GM21576 (cell line): ENCODE data around the gene RALGDS.
"Not testable (repeated sequence)": the region's sequence is repeated elsewhere in the genome, so short reads cannot be mapped to it uniquely, and the experiment has no call there.

Experiments used
- ATAC-seq: cut with Tn5 transposase; IDR thresholded peaks from one replicate; pipeline ENCODE4 v1.9.1; 2021; ENCODE audit warnings: mild to moderate bottlenecking, moderate library complexity; ENCODE audit not compliant: unreplicated experiment

RALGDS gene

DNA sequence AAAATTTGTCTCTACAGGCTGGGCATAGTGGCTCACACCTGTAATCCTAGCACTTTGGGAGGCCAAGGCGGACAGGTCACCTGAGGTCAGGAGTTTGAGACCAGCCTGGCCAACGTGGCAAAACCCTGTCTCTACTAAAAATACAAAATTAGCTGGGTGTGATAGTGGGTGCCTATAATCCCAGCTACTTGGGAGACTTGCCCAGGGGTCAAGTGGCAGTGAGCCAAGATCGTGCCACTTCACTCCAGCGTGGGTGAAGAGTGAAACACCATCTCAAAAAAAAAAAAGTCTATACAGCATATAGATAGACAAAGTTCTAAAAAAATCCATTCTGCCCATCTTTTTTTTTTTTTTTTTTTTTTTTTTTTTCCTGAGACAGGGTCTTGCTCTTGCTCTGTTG, 26.7 kb downstream of the RALGDS start:
- not testable (repeated sequence) for ATAC-seq

DNA sequence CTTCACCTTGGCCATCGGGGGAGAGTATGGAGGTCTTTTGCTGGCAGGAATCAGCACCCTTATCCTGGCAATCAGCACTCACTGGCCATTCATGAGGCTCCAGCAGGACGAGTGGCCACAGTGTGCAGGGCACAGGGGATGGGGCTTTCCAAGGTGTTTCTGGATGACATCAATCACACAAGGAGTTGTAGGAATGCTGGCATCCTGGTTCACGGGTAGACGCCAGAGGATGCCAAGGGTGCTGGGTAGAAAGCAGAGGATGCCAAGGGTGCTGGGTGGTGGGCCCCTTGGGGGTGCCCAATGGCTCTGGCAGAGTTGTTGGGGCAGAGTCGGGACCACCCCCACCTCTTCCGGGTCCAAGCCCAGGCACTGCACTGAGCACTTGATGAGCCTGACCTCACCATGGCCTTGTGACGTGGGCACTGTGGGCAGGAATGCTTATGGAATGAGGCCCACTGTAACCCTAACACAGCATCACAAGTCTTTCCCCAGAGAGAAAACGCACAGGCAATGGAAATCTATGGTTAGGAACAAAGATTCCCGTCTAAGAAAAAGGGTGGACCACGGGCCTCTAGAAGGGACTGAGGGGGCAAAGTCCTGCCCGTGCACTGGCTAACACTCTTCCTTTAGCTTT, 30.2 kb downstream of the RALGDS start:
- no peak for ATAC-seq

DNA sequence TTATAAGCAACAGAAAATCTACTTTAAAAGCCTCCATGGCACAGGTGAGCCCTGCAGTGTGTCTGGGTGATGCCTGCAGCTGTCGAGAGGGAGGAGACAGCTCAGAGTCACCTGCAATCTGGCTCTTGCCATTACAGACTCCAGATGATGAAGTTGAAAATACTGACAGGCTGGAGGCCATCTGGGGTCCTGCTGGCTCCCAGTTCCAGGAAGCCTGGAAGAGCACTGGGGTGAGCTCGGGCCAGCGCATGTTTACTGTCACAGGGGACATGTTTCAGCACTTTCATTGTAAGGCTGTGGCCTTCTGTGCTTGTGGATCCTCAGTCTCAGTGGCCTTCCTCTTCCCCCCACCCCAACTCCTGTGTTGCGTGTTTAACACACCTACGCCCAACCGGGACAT, 30.9 kb downstream of the RALGDS start:
- ATAC-seq: no peak

GRCh38 chr9:133089271-133089671, 31.8 kb downstream of the RALGDS start:
- ATAC-seq: no peak

DNA sequence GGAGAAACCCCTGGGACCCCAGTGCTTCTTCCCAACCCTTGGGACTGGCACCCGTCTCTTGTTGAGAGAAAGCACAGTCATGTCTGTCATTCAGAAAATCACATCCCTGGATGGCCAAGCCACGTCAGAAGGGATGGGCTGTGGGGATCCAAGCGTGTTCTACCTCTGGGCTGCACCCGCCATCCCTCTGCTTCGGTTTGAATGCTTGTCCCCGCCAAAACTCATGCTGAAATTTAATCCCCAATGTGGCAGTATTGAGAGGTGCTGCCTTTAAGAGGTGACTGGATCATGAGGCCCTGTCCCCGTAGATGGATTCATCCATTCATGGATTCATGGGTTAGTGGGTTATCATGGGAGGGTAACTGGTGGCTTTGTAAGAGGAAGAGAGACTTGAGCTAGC, 32.3 kb downstream of the RALGDS start:
- no peak for ATAC-seq

GRCh38 chr9:133088146-133088750, 32.8 kb downstream of the RALGDS start:
- ATAC-seq: no peak

DNA sequence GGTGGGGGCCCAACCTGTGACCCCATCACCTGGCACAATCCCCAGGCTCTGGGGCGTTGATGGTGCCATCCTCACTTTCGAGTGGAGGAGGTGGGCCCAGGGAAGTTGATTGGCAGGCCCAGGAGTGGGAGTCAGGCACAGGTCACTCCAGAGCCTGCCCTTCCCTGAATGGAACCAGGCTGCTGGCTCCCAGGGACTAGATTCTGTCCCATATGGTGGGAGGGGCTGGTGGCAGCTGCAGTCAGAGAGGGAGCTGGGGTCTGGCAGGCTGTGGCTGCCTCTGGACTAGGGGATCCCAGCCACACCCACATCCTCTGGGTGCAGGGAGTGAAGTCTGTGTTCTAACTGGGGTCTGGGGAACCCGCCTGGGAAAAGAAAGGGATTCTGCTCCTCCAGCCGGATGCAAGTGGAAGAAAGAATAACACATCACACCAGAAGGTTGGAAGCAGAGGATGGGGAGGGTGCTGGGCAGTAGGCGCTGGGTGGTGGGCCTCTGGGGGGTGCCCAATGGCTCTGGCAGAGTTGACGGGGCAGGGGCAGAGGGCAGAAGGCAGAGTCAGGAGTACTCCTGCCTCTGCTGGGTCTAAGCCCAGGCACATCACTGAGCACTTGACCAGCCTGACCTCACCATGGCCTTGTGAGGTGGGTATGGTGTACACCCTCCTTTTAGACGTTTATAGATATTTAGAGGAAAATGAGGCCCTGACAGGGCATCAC, 33.5 kb downstream of the RALGDS start:
- no peak for ATAC-seq

DNA sequence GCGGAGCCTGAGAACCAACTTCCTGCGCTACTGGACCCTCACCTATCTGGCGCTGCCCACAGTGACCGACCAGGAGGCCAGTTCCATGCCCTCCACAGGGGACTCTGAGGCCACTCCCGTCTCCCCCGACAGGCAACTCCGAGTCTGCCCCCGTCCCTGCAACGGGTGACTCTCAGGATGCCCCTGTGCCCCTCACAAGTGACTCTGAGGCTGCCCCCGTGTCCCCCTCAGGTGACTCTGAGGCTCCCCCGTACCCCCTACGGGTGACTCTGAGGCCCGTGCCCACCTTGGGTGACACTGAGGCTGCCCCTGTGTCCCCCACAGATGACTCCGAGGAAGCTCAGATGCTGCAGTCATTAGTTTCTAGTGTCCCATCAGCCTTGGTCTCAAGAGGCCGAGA, 34.1 kb downstream of the RALGDS start:
- no peak for ATAC-seq

DNA sequence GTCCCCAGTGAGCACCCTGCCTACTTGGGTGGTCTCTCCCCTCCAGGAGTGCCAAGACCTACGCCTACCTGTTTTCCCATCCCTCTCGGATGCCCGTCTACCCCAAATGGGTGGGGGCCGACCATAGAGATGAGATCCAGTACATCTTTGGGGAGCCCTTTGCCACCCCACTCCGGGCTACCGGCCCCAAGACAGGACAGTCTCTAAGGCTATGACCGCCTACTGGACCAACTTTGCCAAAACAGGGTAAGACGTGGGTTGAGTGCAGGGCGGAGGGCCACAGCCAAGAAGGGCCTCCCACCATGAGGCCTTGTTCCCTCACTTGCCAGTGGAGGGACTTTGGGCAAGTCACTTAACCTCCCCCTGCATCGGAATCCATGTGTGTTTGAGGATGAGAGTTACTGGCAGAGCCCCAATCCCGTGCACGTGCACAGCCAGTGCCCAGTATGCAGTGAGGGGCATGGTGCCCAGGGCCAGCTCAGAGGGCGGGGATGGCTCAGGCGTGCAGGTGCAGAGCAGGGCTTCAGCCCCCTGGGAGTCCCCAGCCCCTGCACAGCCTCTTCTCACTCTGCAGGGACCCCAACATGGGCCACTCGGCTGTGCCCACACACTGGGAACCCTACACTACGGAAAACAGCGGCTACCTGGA, 34.7 kb downstream of the RALGDS start:
- ATAC-seq: not testable (repeated sequence)

- not testable (repeated sequence) for ATAC-seq
Measured at GRCh38 chr9:133083688-133084087, 37.4 kb downstream of the RALGDS start.

- ATAC-seq: not testable (repeated sequence)
Measured at GRCh38 chr9:133081957-133082644, 38.9 kb downstream of the RALGDS start.

DNA sequence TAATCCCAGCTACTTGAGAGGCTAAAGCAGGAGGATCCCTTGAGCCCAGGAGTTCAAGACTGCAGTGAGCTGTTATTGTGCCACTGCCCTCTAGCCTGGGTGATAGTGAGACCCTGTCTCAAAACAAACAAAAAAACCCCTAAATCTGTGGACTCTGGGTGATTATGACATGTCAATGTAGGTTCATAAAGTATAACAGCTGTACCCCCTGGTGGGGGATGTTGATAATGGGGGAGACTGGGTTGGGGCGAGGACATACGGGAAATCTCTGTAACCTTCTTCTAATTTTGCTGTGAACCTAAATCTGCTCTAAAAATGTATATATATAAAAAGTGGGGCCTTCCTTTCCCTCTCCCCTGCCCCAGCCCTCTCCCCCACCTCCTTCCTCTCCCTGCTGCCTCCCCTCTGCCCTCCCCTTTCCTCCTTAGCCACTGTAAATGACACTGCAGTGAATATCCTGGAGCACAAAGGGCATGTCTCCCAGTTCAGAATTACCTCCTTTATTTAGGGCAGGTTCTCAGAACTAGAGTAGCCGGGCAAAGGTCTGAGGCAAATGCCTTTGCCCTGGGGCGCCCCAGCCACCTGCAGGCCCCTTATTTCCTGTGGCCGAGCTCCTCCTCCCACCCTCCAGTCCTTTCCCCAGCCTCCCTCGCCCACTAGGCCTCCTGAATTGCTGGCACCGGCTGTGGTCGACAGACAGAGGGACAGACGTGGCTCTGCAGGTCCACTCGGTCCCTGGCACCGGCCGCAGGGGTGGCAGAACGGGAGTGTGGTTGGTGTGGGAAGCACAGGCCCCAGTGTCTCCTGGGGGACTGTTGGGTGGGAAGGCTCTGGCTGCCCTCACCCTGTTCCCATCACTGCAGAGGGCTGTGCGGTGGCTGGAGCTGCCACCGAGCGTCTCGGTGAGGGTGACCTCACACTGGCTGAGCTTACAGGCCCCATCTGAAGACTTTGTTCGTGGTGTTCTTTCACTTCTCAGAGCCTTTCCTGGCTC, 40.0 kb downstream of the RALGDS start:
- ATAC-seq: not testable (repeated sequence)

GRCh38 chr9:133080161-133080560, 40.9 kb downstream of the RALGDS start:
- no peak for ATAC-seq

GRCh38 chr9:133078486-133078885, 42.6 kb downstream of the RALGDS start:
- no peak for ATAC-seq

DNA sequence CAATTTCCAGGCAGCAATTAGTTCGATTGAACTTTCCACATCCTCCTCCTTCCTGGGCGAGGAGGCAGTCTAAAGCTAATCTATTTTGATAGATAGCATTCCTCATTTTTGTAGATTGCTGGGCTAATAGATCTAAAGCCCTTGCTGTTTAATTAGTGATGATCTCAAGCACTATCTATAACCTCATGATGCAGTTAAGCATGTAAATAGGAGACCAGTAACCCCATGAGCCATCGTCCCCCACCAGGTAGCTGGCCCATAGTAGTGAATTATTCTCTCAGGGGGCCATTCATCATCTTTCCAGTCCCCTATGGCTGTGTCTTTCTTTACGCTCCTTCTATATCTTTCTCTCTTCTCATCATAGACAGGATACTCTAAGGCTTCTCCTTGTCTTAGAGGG, 44.3 kb downstream of the RALGDS start:
- ATAC-seq: no peak

DNA sequence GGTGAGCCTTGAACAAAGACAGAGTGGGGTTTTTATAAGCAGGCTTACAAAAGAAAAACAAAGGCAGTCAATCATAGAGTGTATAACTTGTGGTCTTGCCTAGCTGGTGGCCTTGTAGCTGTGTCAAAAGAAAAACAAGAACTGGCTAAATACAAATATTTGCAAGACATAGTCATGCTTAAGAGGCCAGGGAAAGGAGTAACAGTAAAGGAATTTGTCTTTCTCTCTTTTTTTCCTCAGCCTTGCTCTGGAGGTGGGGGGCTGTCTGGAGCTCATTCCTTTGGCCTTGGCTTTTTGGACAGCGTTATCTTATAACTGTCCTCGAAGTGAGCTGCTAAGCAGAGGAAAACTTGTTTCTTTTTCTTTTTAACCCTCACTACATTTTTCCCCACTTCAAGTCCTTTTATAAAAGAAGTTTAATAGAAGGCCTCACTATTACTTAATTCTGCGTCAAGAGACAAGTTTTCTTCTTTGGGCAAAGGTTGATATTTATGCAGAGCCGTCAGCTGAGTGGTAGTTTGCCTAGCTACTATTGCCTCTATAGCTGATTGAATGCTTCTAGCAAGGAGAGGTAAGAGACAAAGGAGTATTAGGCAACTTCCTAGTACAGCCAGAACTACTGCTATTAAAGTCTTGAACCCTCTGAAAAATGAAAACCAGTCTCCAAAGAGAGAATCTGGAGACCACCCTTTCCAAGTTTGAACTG, 45.0 kb downstream of the RALGDS start:
- no peak for ATAC-seq

- ATAC-seq: no peak
Measured at GRCh38 chr9:133074111-133074651, 46.9 kb downstream of the RALGDS start.

DNA sequence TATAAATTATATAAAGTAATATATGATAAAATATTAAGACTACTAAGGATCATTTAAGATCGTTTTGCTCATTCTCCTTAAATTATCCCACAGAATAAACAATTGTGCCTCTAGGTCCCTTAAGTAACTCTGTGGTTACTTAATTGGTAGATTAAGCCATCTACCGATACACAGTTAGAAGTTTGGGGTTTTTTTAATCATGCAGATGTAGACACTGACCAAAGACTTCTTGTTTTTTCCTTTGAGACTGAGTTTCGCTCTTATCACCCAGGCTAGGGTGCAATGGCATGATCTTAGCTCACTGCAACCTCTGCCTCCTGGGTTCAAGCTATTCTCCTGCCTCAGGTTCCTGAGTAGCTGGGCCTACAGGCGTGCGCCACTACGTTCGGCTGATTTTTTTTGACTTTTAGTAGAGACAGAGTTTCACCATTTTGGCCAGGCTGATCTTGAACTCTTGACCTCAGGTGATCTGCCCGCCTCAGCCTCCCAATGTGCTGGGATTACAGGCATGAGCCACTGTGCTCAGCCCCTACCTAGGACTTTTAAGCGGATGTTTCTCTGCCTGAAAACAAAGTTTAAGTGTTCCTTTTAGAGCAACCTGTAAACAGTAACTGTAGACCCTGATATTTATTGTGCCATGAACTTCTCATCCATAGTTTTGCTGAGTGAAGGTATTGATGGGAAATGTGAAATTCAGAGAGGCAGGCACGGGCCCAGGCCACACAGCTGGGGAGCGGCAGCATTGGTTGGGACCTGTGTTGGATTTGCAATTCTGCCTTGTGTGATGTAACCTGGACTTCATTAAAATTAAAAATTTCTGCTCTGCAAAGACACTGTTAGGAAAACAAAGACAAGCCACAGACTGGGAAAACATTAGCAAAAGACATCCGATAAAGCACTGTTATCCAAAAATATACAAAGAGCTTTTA, 47.7 kb downstream of the RALGDS start:
- ATAC-seq: no peak
